Measurements from ENCODE around the gene ANKRD42. TPM values are rescaled to one million over a fixed set of nuclear protein-coding genes. Genes with fewer than 3 reads are reported as not detected.

The ANKRD42 gene
- total and polyA plus RNA-seq, 9 of the 15 experiments (the other 6 are each of a cell fraction or from before 2014, with no cell fraction given) = 2.8 to 9.1 (median 6.1) TPM

DNA sequence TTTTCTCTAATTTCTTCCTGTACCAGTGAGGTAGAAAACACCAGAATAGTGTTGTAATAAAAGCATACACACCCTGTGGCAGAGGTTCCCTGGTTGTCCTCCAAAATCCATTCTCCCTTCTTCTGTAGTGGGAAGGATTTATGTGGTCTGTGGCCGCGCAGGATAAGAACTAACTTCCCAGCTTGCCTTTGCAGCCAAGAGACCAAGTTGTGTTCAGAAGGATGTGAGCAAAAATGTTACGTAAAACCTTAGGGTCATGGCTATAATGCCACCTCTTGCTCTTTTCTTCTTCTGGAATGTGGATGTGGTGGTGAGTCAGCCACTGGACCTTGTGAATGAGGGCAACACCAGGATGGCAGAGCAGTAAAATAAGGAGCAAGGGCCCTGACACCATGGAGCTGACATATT, 64.3 kb downstream of the ANKRD42 start:
- Histone ChIP-seq H3K36me3 (ENCODE audit: control insufficient read depth, insufficient read depth, low read length) (peaks cover 9% of the 10 kb centered on the region; the same call in 2 of the 3 replicates), H3K4me1 (replicated peaks in 1 of 2; ENCODE audit: control insufficient read depth in 2 of 2, insufficient read depth in 2 of 2, low read length in 2 of 2) (no peaks in the 10 kb centered on the region), H4K20me1 (replicated peaks; ENCODE audit: control insufficient read depth, insufficient read depth, low read length) (no peaks in the 10 kb centered on the region), H3K9me1 (ENCODE audit: control insufficient read depth, insufficient read depth, low read length) (no peaks in the 10 kb centered on the region), H3K79me2 (ENCODE audit: control insufficient read depth, insufficient read depth, low read length) (no peaks in the 10 kb centered on the region), H3K9ac (ENCODE audit: insufficient read depth in 1 of 2, low read depth in 2 of 2, low read length in 2 of 2) (no peak overlapping the region), H3K9me3 (replicated peaks; ENCODE audit: control insufficient read depth, insufficient read depth, low read depth, low read length) (no peaks in the 10 kb centered on the region), H2AFZ (ENCODE audit: low read depth, low read length) (no peak overlapping the region), H3K4me3 (no peak overlapping the region), H3K27ac (ENCODE audit: extremely low read depth, low read depth, low read length) (no peak overlapping the region), H3K27me3 (ENCODE audit: control insufficient read depth in 2 of 2, insufficient read depth in 2 of 2, low read length in 2 of 2) (no peaks in the 10 kb centered on the region), H3K4me2 (ENCODE audit: insufficient read depth, low read length) (no peak overlapping the region)
- DNase-seq (ENCODE audit: extremely low read depth in 1 of 4, low spot score in 3 of 4) = no peak
- ChIA-PET POLR2A (interaction anchor here (0.9 kb wide), 1 partner anchor 101 kb away, joined by 3 read pairs; the partner anchor contains the start of gene PCF11), CTCF (ENCODE audit: low intra/inter-chr PET ratio) (no interaction called here)
- 87% methylated on average over 3 of the region's 3 CpGs for WGBS (ENCODE audit: insufficient coverage, low coverage, missing lambda C conversion rate)
- no TSS peak for BruUV-seq (replicated peaks)
- no peak for FAIRE-seq
- in situ Hi-C loops (cut with MboI) (no loop called here), intact Hi-C loops (cut with micrococcal nuclease) (no loop called here)
- ATAC-seq = no peak
- TF ChIP-seq, protein P1, sequence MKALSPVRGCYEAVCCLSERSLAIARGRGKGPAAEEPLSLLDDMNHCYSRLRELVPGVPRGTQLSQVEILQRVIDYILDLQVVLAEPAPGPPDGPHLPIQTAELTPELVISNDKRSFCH (CRISPR knock-in tag; IDR thresholded peaks at IDR 0.05) = no peak
- TF ChIP-seq, protein P1 (tag; IDR thresholded peaks at IDR 0.05) = no peak
- TF ChIP-seq, protein P2, sequence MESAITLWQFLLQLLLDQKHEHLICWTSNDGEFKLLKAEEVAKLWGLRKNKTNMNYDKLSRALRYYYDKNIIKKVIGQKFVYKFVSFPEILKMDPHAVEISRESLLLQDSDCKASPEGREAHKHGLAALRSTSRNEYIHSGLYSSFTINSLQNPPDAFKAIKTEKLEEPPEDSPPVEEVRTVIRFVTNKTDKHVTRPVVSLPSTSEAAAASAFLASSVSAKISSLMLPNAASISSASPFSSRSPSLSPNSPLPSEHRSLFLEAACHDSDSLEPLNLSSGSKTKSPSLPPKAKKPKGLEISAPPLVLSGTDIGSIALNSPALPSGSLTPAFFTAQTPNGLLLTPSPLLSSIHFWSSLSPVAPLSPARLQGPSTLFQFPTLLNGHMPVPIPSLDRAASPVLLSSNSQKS (CRISPR knock-in tag; IDR thresholded peaks at IDR 0.05) = no peak
- TF ChIP-seq SIRT6 (IDR thresholded peaks at IDR 0.05; ENCODE audit: low read depth, low read length) = no peak
- TF ChIP-seq, protein P3, sequence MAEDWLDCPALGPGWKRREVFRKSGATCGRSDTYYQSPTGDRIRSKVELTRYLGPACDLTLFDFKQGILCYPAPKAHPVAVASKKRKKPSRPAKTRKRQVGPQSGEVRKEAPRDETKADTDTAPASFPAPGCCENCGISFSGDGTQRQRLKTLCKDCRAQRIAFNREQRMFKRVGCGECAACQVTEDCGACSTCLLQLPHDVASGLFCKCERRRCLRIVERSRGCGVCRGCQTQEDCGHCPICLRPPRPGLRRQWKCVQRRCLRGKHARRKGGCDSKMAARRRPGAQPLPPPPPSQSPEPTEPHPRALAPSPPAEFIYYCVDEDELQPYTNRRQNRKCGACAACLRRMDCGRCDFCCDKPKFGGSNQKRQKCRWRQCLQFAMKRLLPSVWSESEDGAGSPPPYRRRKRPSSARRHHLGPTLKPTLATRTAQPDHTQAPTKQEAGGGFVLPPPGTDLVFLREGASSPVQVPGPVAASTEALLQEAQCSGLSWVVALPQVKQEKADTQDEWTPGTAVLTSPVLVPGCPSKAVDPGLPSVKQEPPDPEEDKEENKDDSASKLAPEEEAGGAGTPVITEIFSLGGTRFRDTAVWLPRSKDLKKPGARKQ (CRISPR knock-in tag; IDR thresholded peaks at IDR 0.05) = no peak
- TF ChIP-seq, protein P4, sequence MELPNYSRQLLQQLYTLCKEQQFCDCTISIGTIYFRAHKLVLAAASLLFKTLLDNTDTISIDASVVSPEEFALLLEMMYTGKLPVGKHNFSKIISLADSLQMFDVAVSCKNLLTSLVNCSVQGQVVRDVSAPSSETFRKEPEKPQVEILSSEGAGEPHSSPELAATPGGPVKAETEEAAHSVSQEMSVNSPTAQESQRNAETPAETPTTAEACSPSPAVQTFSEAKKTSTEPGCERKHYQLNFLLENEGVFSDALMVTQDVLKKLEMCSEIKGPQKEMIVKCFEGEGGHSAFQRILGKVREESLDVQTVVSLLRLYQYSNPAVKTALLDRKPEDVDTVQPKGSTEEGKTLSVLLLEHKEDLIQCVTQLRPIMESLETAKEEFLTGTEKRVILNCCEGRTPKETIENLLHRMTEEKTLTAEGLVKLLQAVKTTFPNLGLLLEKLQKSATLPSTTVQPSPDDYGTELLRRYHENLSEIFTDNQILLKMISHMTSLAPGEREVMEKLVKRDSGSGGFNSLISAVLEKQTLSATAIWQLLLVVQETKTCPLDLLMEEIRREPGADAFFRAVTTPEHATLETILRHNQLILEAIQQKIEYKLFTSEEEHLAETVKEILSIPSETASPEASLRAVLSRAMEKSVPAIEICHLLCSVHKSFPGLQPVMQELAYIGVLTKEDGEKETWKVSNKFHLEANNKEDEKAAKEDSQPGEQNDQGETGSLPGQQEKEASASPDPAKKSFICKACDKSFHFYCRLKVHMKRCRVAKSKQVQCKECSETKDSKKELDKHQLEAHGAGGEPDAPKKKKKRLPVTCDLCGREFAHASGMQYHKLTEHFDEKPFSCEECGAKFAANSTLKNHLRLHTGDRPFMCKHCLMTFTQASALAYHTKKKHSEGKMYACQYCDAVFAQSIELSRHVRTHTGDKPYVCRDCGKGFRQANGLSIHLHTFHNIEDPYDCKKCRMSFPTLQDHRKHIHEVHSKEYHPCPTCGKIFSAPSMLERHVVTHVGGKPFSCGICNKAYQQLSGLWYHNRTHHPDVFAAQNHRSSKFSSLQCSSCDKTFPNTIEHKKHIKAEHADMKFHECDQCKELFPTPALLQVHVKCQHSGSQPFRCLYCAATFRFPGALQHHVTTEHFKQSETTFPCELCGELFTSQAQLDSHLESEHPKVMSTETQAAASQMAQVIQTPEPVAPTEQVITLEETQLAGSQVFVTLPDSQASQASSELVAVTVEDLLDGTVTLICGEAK (IDR thresholded peaks at IDR 0.05) = no peak
- TF ChIP-seq, protein P4 (CRISPR knock-in tag; IDR thresholded peaks at IDR 0.05) = no peak
- no peak for TF ChIP-seq LCOR (CRISPR knock-in tag; IDR thresholded peaks at IDR 0.05)
- no peak for TF ChIP-seq YY1 (IDR thresholded peaks at IDR 0.05; ENCODE audit: borderline replicate concordance in 1 of 3, control insufficient read depth in 1 of 3, extremely low read depth in 1 of 3, insufficient read depth in 3 of 3, insufficient read length in 1 of 3, insufficient replicate concordance in 2 of 3, low read depth in 1 of 3, low read length in 2 of 3)
- no peak for TF ChIP-seq ZFX (CRISPR knock-in tag; IDR thresholded peaks at IDR 0.05)
